NCI-H1105 (cell line): Measurements from ENCODE around the gene PPM1E.
"Not testable (repeated sequence)": the region's sequence is repeated elsewhere in the genome, so short reads cannot be mapped to it uniquely, and the experiment has no call there.

Source experiments
- DNase-seq: peaks from one replicate; lab custom pipeline; 2025; lab: John Stamatoyannopoulos, UW

PPM1E gene

DNA sequence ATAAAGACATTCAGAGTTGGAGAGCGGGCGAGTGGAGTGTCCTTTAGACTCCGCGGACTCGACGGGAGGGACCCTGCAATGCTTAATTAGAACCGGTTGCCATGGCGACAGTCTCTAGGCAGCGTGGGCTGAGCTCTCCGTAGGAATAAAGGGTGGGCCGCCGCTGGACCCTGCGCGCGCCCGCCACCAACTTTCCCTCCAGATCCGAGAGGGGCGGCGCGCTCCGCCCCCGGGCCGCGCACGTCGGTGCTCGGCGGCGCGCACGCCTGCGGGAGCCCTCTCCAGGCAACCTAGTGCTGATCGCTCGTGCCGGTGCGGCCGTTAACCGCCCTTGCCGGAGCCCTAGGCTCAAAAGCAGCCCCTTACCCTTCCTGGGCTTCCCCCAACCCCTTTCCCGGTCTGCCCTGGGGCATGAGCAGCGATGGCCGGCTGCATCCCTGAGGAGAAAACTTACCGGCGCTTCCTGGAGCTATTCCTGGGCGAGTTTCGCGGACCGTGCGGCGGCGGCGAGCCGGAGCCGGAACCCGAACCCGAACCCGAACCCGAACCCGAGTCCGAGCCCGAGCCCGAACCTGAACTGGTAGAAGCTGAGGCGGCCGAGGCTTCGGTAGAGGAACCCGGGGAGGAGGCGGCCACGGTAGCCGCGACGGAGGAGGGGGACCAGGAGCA, at the start of gene PPM1E:
PPM1E (plus strand) TSS at position 278 of the 669 bp plus-strand sequence.
- peak; percentile 95 for DNase-seq

- DNase-seq: no peak
Observed at GRCh38 chr17:58706351-58707140, 49.1 kb upstream of the PPM1E start.

- peak; percentile 48 for DNase-seq
Observed at GRCh38 chr17:58710948-58711552, 44.6 kb upstream of the PPM1E start.

DNA sequence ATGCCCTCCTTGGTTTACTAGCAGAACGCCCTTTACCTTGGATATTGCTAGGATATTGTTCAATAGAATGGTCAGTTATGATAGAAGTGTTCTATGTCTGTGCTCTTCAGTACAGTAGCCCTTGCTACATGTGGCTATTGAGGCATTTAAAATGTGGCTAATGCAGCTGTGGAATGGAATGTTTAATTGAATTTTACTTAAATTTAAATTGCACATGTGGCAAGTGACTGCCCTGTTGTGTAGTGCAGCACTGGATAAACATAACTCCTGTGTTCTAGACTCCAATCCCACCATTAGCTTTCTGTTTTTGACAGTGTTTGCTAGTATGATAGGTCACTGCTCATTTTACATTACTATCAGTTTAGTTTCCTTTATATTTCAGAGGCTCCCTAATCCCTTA, 33.4 kb upstream of the PPM1E start:
- no peak for DNase-seq

DNA sequence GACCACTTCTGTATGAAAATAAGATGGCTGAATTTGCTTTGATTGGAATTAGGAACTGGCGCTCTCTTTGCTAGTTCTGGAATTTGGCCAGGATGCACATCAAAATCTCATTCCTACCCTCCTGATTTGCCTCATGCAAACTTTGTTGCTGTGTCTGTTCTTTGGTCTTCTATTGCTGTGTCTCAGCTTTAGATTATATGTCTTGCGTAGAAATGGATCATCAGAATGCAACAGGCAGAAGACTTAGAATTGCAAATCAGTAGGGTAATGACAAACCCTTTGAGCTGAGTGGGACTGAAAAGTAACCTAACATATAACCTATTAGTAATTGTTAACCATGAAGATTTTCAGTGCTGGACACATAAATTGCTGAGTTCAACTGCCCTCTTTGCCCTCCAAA, 33.0 kb upstream of the PPM1E start:
- DNase-seq: no peak

DNA sequence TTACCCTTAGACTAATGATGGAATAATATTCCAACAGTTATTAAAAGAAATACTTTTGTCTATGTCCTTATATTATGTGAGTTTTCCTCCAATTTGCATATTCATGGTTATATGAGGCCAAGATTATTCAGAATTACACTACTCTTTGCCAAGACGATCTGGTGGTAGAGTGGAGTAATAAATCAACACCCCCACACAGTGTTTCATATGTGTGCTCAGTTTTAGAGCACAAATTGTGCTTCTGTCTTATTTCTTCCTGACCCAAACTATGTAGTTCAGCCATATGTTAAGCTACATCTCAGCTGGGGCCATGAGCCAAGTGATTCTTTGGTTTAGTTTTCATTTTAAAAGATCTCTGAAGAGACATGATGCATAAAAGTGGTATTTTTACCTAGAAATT, 26.9 kb upstream of the PPM1E start:
- no peak for DNase-seq

DNA sequence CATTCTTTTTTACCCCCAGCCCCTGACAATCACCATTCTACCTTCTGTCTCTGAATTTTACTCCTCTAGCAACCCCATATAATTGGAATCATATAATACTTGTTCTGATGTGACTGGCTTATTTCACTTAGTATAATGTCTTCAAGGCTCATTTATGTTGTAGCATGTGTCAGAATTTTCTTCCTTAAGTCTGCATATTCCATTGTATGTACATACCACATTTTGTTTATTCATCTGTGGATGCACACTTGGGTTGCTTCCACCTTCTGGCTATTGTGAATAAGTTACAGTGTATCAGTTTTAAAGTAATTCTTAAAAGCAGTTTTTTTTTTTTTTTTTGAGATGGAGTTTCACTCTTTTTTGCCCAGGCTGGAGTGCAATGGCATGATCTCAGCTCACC, 24.7 kb upstream of the PPM1E start:
- no peak for DNase-seq

DNA sequence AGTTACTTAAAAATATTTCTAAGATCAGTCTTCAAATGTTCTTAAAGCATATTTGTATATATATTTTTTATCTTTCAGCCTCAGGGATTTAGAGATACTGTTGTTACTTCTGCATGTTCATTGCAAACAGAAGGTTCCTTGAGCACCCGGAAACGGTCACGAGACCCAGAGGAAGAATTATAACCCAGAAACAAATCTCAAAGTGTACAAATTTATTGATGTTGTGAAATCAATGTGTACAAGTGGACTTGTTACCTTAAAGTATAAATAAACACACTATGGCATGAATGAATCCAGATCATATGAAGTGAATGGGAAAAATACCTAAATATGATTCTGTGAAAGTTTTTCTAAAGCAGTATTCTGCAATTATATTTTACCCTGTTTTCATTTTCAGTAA, 21.6 kb upstream of the PPM1E start:
- no peak for DNase-seq

DNA sequence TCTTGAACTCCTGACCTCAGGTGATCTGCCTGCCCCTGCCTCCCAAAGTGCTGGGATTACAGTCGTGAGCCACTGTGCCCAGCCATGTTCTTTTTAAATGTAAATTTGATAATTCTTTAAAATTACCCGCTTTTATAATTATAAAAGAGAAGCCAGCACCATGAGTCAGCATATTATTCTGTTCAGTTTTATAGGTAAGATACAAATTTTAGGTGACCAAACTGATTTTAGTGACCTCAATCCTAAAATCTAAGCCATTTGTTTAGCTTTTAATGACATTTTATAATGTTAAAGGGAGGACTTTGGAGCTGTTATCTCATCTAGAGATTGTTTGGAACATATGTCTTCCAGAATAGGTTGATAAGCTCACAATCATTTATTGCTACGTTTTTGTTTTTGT, 20.8 kb upstream of the PPM1E start:
- DNase-seq: no peak

GRCh38 chr17:58741121-58741625, 14.5 kb upstream of the PPM1E start:
- DNase-seq: no peak

GRCh38 chr17:58747674-58748073, 8.0 kb upstream of the PPM1E start:
- DNase-seq: no peak

- DNase-seq: not testable (repeated sequence)
Observed at GRCh38 chr17:58749627-58750026, 6.0 kb upstream of the PPM1E start.

- DNase-seq: no peak
Observed at GRCh38 chr17:58753026-58753425, 2.6 kb upstream of the PPM1E start.

GRCh38 chr17:58755269-58755576, 431 bp upstream of the PPM1E start:
- DNase-seq: no peak

DNA sequence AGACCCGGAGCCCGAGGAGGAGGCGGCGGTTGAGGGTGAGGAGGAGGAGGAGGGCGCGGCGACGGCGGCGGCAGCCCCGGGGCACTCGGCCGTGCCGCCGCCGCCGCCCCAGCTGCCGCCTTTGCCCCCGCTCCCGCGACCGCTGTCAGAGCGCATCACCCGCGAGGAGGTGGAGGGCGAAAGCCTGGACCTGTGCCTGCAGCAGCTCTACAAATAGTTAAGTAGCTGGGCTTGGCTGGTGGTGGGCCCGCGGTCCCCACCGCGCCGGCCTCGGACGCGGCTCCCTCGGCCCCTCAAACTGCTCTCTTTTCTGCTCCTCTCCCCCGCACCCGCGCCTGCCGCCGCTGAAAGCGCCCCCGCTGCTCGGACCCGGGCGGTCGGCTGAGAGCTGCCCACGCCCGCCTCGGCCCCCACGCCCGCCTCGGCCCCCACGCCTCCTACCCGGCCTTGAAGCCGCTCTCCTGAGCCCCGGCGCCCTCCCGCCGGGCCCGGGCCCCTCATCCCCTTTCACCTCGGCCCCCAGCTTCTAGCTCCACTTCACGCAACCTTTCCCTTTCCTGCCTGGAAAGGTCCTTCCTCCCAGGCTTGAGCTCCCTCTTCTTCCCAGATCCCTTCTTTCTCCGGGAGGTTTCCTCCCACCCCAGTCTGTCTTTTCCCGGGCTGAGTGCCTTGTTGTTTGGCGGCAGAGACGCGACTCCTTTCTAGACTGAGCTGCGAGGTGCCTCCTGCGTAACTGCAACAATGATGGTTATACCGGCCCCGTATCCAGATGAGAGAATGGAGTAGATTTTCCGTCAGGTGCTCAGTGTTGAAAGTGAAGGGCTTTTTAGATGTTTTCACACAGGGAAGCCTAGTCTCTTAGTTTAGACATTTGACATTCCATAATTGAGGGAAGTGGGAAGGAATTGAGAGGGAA, 850 bp downstream of the PPM1E start:
- DNase-seq: peak; percentile 22

DNA sequence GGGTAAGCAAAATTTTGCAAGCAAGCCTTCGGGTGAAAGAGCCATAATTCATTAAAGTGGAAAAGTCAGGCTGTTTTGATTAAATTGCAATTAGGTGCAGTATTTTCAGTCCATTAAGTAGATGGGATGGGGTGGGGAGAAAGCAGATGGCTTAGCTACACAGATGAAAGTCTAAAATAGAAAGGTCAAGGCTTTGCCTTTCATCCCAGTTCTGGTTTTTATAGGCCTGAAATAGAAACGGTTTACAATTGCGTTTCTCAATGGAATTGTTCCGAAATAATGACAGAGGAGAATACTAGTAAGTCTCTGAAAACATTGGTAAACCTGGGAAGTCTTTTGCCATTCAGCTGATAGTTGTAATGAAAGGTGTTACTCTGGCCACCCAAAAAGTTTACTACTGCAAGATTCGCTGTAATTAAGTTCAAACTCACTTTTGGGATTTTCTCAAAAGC, 1.5 kb downstream of the PPM1E start:
- no peak for DNase-seq

GRCh38 chr17:58758890-58759289, 3.2 kb downstream of the PPM1E start:
- DNase-seq: no peak

DNA sequence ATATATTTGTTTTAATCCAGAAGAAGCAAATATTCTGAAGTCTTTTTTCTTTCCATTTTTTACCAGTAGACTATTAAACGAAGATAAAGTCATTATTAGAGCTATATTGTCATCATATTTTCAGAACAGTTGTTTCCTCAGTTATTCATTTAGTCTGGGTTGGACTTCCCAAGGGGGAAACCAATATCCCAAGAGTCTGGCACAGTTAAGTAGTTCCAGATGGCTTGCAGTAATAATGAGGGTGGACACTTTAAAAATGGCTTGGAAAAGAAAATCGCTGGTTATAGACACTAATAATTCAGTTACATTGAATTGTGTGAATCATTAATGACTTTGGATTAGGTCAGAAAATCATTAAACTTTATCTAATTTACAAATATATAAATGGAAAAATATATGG, 3.9 kb downstream of the PPM1E start:
- DNase-seq: no peak

DNA sequence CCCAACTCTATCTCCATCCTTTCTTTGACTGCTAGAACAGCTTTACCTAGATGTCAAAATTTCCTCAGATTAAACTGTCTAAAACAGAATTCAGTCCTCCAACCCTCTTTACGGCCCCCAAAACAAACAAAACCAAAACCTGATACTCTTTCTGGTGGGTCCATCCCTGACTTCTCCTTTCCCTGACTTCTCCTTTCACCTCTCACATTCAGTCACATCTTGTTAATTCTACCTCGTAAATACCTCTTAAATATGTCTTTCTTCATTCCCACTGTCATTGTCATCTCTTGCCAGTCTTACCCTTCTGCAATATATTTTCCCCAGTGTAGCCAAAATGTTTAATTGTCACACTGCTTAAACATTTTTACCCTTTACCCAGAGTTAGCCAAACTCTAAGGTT, 4.6 kb downstream of the PPM1E start:
- no peak for DNase-seq

GRCh38 chr17:58763263-58763662, 7.6 kb downstream of the PPM1E start:
- no peak for DNase-seq

GRCh38 chr17:58764373-58764772, 8.7 kb downstream of the PPM1E start:
- DNase-seq: no peak

DNA sequence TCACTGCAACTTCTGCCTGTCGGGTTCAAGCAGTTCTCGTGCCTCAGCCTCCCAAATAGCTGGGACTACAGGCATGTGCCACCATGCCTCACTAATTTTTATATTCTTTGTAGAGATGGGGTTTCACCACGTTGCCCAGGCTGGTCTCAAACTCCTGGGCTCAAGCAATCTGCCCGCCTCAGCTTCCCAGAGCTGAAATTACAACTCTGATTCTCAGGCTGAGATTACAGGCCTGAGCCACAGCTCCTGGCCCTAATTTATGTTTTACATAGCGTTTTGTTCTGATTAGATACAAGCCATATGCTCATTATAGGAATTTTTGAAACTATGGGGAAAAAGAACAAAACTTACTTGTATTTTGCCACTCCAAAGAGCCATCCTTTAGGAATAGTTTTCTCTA, 22.8 kb downstream of the PPM1E start:
- not testable (repeated sequence) for DNase-seq
